CD4-positive, alpha-beta T cell treated with Interleukin-6 for 4 hours (primary cell): ENCODE results near the gene ZCCHC4.
A peak's percentile ranks its signal among the peaks of the same experiment; 100 is the strongest.

ENCODE experiments used
- DNase-seq: peaks from one replicate; pipeline ENCODE4 v3.0.0-alpha.2; 2020; ENCODE audit warnings: mixed read lengths

The ZCCHC4 gene

GRCh38 chr4:25312496-25313200, at the start of gene ZCCHC4:
ZCCHC4 (plus strand) TSS chr4:25312774; CDS start chr4:25312810, 36 bp downstream.
- DNase-seq = peak; percentile 87

GRCh38 chr4:25271866-25272265, 40.7 kb upstream of the ZCCHC4 start:
- DNase-seq = no peak

- no peak for DNase-seq
Observed at GRCh38 chr4:25280210-25280609, 32.4 kb upstream of the ZCCHC4 start.

GRCh38 chr4:25283948-25284347, 28.6 kb upstream of the ZCCHC4 start:
- no peak for DNase-seq

GRCh38 chr4:25284466-25284865, 28.1 kb upstream of the ZCCHC4 start:
- no peak for DNase-seq

- DNase-seq = no peak
Observed at GRCh38 chr4:25290490-25291067, 22.0 kb upstream of the ZCCHC4 start.

- DNase-seq = no peak
Observed at GRCh38 chr4:25291158-25291733, 21.3 kb upstream of the ZCCHC4 start.

- DNase-seq = no peak
Observed at GRCh38 chr4:25297528-25298242, 14.9 kb upstream of the ZCCHC4 start.

- no peak for DNase-seq
Observed at GRCh38 chr4:25299476-25300203, 12.9 kb upstream of the ZCCHC4 start.

- no peak for DNase-seq
Observed at GRCh38 chr4:25301471-25301870, 11.1 kb upstream of the ZCCHC4 start.

- no peak for DNase-seq
Observed at GRCh38 chr4:25302626-25303025, 9.9 kb upstream of the ZCCHC4 start.

GRCh38 chr4:25303578-25303977, 9.0 kb upstream of the ZCCHC4 start:
- no peak for DNase-seq

- DNase-seq = no peak
Observed at GRCh38 chr4:25306518-25307057, 6.0 kb upstream of the ZCCHC4 start.

- no peak for DNase-seq
Observed at GRCh38 chr4:25307596-25307995, 5.0 kb upstream of the ZCCHC4 start.

- DNase-seq = no peak
Observed at GRCh38 chr4:25308306-25308705, 4.3 kb upstream of the ZCCHC4 start.

GRCh38 chr4:25308761-25309160, 3.8 kb upstream of the ZCCHC4 start:
- DNase-seq = no peak

- DNase-seq = no peak
Observed at GRCh38 chr4:25310066-25310802, 2.3 kb upstream of the ZCCHC4 start.

GRCh38 chr4:25310803-25311166, 1.8 kb upstream of the ZCCHC4 start:
- no peak for DNase-seq

- peak; percentile 4 for DNase-seq
Observed at GRCh38 chr4:25313201-25313895, 774 bp downstream of the ZCCHC4 start.

- no peak for DNase-seq
Observed at GRCh38 chr4:25320336-25320735, 7.8 kb downstream of the ZCCHC4 start.

GRCh38 chr4:25320773-25321172, 8.2 kb downstream of the ZCCHC4 start:
- DNase-seq = no peak
